ENCODE measurements around the gene KIF26A. TPM values are rescaled to one million over a fixed set of nuclear protein-coding genes. Genes with fewer than 3 reads are reported as not detected.
A peak's percentile ranks its signal among the peaks of the same experiment; 100 is the strongest.

Gene KIF26A
- polyA plus RNA-seq, 1 of the 3 experiments (the other 2 are of a cell fraction): 1.7 TPM

DNA sequence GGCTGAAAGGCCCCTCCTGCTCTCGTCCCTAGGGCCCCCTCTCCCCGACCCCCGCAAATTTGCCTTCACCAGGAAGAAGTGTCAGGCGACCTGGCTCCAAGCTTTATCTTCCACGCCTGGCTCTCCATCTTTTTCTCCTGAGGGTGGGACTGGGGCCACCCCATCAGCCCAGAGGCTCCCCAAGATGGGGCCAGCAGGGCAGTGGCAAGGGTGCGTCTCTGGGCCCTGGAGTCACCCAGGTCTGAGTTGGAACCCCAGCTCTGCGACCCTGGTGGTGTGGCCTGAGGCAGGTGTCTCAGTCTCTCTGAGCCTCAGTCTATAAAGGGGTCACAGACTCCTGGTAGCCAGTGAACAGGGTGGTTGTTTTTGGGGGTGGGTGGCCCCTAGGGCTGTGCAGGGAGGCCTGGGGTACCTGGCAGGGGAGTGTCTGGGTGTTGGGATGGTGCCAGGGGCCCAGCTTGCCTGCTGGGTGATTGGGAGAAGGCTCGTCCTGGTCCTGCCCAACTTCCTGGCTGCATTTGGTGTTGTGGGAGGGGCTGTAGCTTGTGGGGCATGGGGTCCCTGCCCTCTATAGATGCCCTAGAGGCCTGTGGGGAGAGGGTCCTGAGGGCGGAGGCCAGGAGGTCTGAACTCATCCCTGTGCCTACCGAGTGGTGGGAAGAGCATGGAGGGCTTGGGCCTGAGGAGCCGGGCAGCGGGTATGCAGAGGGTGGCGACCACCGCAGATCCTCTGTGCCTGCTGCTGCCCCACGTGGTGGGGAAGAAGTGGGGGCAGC lies 7.6 kb downstream of the KIF26A start:
- H3F3A ChIP-seq (replicated peaks; ENCODE audit: insufficient read depth): no peaks in the 10 kb centered on the region
- no peaks in the 10 kb centered on the region for H3K79me2 ChIP-seq (ENCODE audit: insufficient read depth)
- ChIA-PET CTCF (interaction anchor here (1.0 to 5.2 kb wide), 8 partner anchors 9 to 418 kb away, joined by 3 to 33 read pairs (median 7); no protein-coding TSS in a partner anchor), POLR2A (no interaction called here)
- peak overlapping the region in 1 of 2 experiments; percentile 99; a peak in 1 of 4 replicates for H3K27ac ChIP-seq (ENCODE audit: low read depth in 2 of 2, low read length in 1 of 2)
- H3K9me3 ChIP-seq: no peaks in the 10 kb centered on the region
- no peak overlapping the region for H3K9ac ChIP-seq
- TF ChIP-seq RAD21 (IDR thresholded peaks at IDR 0.05; ENCODE audit: low read length) (no peak), GABPA (IDR thresholded peaks at IDR 0.05; ENCODE audit: low read depth) (no peak)
- TF ChIP-seq, protein P1, sequence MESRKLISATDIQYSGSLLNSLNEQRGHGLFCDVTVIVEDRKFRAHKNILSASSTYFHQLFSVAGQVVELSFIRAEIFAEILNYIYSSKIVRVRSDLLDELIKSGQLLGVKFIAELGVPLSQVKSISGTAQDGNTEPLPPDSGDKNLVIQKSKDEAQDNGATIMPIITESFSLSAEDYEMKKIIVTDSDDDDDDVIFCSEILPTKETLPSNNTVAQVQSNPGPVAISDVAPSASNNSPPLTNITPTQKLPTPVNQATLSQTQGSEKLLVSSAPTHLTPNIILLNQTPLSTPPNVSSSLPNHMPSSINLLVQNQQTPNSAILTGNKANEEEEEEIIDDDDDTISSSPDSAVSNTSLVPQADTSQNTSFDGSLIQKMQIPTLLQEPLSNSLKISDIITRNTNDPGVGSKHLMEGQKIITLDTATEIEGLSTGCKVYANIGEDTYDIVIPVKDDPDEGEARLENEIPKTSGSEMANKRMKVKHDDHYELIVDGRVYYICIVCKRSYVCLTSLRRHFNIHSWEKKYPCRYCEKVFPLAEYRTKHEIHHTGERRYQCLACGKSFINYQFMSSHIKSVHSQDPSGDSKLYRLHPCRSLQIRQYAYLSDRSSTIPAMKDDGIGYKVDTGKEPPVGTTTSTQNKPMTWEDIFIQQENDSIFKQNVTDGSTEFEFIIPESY (IDR thresholded peaks at IDR 0.05; ENCODE audit: borderline replicate concordance, low read depth): no peak
- TF ChIP-seq, protein P2, sequence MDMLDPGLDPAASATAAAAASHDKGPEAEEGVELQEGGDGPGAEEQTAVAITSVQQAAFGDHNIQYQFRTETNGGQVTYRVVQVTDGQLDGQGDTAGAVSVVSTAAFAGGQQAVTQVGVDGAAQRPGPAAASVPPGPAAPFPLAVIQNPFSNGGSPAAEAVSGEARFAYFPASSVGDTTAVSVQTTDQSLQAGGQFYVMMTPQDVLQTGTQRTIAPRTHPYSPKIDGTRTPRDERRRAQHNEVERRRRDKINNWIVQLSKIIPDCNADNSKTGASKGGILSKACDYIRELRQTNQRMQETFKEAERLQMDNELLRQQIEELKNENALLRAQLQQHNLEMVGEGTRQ (IDR thresholded peaks at IDR 0.05; ENCODE audit: borderline replicate concordance, low read depth, low read length): no peak
- 84% methylated on average over 14 of the region's 15 CpGs for WGBS (ENCODE audit: low lambda C conversion rate)
- H4K20me1 ChIP-seq (ENCODE audit: insufficient read depth): no peaks in the 10 kb centered on the region
- H2AFZ ChIP-seq (ENCODE audit: low read depth): no peak overlapping the region
- H3K9me2 ChIP-seq: no peaks in the 10 kb centered on the region
- H3K4me3 ChIP-seq (ENCODE audit: low read depth in 2 of 2, low read length in 1 of 2): no peak overlapping the region; a peak in 1 of 4 replicates
- DNase-seq: peak; percentile 49
- no peaks in the 10 kb centered on the region for H3K27me3 ChIP-seq (ENCODE audit: insufficient read depth)
- H3K4me2 ChIP-seq: no peak overlapping the region
- peaks cover 16 to 97% of the 10 kb centered on the region in 2 experiments; a peak in 2 of 4 replicates for H3K4me1 ChIP-seq (ENCODE audit: control insufficient read depth in 1 of 2, insufficient read depth in 2 of 2, low read depth in 1 of 2, low read length in 1 of 2)
- no peaks in the 10 kb centered on the region for H3K36me3 ChIP-seq (replicated peaks in 1 of 2; ENCODE audit: control insufficient read depth in 1 of 2, insufficient read depth in 2 of 2, low read length in 1 of 2)

DNA sequence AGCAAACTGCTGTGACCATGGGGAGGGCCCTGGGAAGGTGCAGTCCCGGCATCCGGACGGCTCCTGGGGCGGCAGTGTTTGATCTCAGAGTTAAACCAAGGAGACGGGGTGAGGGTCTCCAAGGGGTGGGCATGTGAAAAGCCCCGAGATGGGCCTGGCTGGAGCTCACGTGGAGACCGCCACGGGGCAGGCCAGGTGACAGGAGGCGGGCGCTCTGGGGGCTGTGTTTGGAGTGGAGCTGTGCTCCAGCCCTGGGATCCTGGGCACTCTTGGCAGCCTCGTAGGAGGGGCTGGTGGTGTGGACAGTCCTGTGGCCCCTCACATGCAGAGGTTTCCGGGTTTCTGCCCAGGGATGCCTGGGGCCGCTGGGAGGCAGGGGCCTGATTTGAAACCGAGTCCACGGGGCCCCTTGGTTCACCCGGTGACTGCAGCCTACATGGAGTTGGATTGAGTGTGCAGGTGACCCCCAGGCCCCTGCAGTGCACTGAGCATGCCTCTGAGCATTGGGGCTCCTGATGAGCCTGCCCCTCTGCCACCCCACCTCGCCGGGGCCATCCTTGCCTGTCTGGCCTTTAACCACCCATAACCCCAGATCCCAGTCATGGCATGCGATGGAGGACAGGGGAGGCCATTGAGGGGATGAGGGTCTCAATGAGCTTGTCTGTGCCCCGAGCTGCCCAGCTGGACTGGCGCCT lies 8.4 kb downstream of the KIF26A start:
- POLR2A ChIA-PET: interaction anchor here (0.7 kb wide), 1 partner anchor 77 kb away, joined by 3 read pairs; no protein-coding TSS in a partner anchor
- no peak overlapping the region for H3K4me2 ChIP-seq
- CTCF ChIA-PET: interaction anchor here (1.1 to 7.0 kb wide), 7 partner anchors 9 to 494 kb away, joined by 3 to 48 read pairs (median 9); no protein-coding TSS in a partner anchor

More for the DNA sequence above, 8.4 kb downstream of the KIF26A start:
- no peak for DNase-seq
- no peaks in the 10 kb centered on the region for H3K79me2 ChIP-seq (ENCODE audit: insufficient read depth)
- peak overlapping the region in 1 of 2 experiments; percentile 99; a peak in 2 of 4 replicates for H3K27ac ChIP-seq (ENCODE audit: low read depth in 2 of 2, low read length in 1 of 2)
- no peaks in the 10 kb centered on the region for H3K27me3 ChIP-seq (ENCODE audit: insufficient read depth)
- WGBS (ENCODE audit: low lambda C conversion rate): 92% methylated on average over 9 of the region's 22 CpGs
- TF ChIP-seq YY1 (IDR thresholded peaks at IDR 0.05; ENCODE audit: low read depth): no peak
- TF ChIP-seq POLR2AphosphoS5 (IDR thresholded peaks at IDR 0.05; ENCODE audit: low read depth, low read length): no peak
- no peak for TF ChIP-seq RXRA (IDR thresholded peaks at IDR 0.05; ENCODE audit: borderline replicate concordance, low read depth)
- no peak for TF ChIP-seq RAD21 (IDR thresholded peaks at IDR 0.05; ENCODE audit: low read length)
- TF ChIP-seq, protein P3, sequence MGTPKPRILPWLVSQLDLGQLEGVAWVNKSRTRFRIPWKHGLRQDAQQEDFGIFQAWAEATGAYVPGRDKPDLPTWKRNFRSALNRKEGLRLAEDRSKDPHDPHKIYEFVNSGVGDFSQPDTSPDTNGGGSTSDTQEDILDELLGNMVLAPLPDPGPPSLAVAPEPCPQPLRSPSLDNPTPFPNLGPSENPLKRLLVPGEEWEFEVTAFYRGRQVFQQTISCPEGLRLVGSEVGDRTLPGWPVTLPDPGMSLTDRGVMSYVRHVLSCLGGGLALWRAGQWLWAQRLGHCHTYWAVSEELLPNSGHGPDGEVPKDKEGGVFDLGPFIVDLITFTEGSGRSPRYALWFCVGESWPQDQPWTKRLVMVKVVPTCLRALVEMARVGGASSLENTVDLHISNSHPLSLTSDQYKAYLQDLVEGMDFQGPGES (IDR thresholded peaks at IDR 0.05; ENCODE audit: low read depth, low read length): no peak
- no peak for TF ChIP-seq TEAD4 (IDR thresholded peaks at IDR 0.05; ENCODE audit: borderline replicate concordance, insufficient read depth)
- TF ChIP-seq, protein P2 (IDR thresholded peaks at IDR 0.05; ENCODE audit: borderline replicate concordance, low read depth, low read length): no peak
- TF ChIP-seq, protein P4, sequence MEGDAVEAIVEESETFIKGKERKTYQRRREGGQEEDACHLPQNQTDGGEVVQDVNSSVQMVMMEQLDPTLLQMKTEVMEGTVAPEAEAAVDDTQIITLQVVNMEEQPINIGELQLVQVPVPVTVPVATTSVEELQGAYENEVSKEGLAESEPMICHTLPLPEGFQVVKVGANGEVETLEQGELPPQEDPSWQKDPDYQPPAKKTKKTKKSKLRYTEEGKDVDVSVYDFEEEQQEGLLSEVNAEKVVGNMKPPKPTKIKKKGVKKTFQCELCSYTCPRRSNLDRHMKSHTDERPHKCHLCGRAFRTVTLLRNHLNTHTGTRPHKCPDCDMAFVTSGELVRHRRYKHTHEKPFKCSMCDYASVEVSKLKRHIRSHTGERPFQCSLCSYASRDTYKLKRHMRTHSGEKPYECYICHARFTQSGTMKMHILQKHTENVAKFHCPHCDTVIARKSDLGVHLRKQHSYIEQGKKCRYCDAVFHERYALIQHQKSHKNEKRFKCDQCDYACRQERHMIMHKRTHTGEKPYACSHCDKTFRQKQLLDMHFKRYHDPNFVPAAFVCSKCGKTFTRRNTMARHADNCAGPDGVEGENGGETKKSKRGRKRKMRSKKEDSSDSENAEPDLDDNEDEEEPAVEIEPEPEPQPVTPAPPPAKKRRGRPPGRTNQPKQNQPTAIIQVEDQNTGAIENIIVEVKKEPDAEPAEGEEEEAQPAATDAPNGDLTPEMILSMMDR (IDR thresholded peaks at IDR 0.05): no peak
- peaks cover 16 to 97% of the 10 kb centered on the region in 2 experiments; a peak in 2 of 4 replicates for H3K4me1 ChIP-seq (ENCODE audit: control insufficient read depth in 1 of 2, insufficient read depth in 2 of 2, low read depth in 1 of 2, low read length in 1 of 2)
- no peak overlapping the region for H3K4me3 ChIP-seq (ENCODE audit: low read depth in 2 of 2, low read length in 1 of 2)
- no peaks in the 10 kb centered on the region for H4K20me1 ChIP-seq (ENCODE audit: insufficient read depth)
- H3K9me3 ChIP-seq: no peaks in the 10 kb centered on the region
- no peaks in the 10 kb centered on the region for H3K36me3 ChIP-seq (replicated peaks in 1 of 2; ENCODE audit: control insufficient read depth in 1 of 2, insufficient read depth in 2 of 2, low read length in 1 of 2)
- no peaks in the 10 kb centered on the region for H3K9me2 ChIP-seq
- H2AFZ ChIP-seq (ENCODE audit: low read depth): no peak overlapping the region
- H3F3A ChIP-seq (replicated peaks; ENCODE audit: insufficient read depth): no peaks in the 10 kb centered on the region
- H3K9ac ChIP-seq: no peak overlapping the region

All from SK-N-SH (cell line).